GM12878 (cell line): ENCODE measurements around the gene RAPGEF3. TPM values are rescaled to one million over a fixed set of nuclear protein-coding genes. Genes with fewer than 3 reads are reported as not detected.

Experiments used
- BCL11A ChIP-seq: IDR thresholded peaks from 2 replicates; pipeline ENCODE4 v1.6.1; 2011; ENCODE audit warnings: low read depth, low read length
- BRCA1 ChIP-seq: IDR thresholded peaks from 2 replicates; pipeline ENCODE4 v1.6.1; 2011; ENCODE audit warnings: low read depth, low read length, improper control_type of control experiment
- CHD2 ChIP-seq: IDR thresholded peaks from 2 replicates; pipeline ENCODE4 v1.6.1; 2011; ENCODE audit warnings: low read depth, low read length, improper control_type of control experiment, borderline replicate concordance
- ESRRA ChIP-seq: IDR thresholded peaks from 2 replicates; pipeline ENCODE4 v1.6.1; 2012; ENCODE audit warnings: mild to moderate bottlenecking, low read length, improper control_type of control experiment
- MTA2 ChIP-seq: fragments of 450-650 bp; IDR thresholded peaks from 2 replicates; pipeline ENCODE4 v1.6.1; 2016; ENCODE audit warnings: low read depth, mild to moderate bottlenecking, moderate library complexity
- MYB ChIP-seq: fragments of 150-350 bp; IDR thresholded peaks from 2 replicates; pipeline ENCODE4 v1.6.1; 2014; ENCODE audit warnings: mild to moderate bottlenecking, low read depth, low read length, borderline replicate concordance
- NR2C2 ChIP-seq: IDR thresholded peaks from 2 replicates; pipeline ENCODE4 v1.6.1; 2011; ENCODE audit warnings: borderline replicate concordance, low read depth; ENCODE audit not compliant: control insufficient read depth, insufficient read length
- PAX5 ChIP-seq: IDR thresholded peaks from 2 replicates; pipeline ENCODE4 v1.6.1; 2011; ENCODE audit warnings: low read depth, low read length, borderline replicate concordance
- PML ChIP-seq: IDR thresholded peaks from 2 replicates; pipeline ENCODE4 v1.6.1; 2012; ENCODE audit warnings: low read length, inconsistent platforms
- SIX5 ChIP-seq: IDR thresholded peaks from 2 replicates; pipeline ENCODE4 v1.6.1; 2011; ENCODE audit warnings: mild to moderate bottlenecking, low read depth, low read length, moderate library complexity; ENCODE audit not compliant: severe bottlenecking
- ZBED1 ChIP-seq: IDR thresholded peaks from 2 replicates; pipeline ENCODE4 v1.6.1; 2016; ENCODE audit warnings: borderline replicate concordance
- polyA plus RNA-seq, 11 experiments: library from polyadenylated mRNA; depleted of rRNA in 4 of 11; unstranded in 6 of 11; stranded (reverse) in 5 of 11; fragments of >200 nt; fragmentation: Nextera tagmentation in 4 of 11; fragmentation: Illumina TruSeq in 1 of 11; extraction: Ambion mirVana in 4 of 11; extraction: Trizol in 1 of 11; gene quantifications; 1 replicate in 1 of 11; 2 replicates in 10 of 11; pipeline versions ENCODE4 v1.2.1 to v1.2.3, GENCODE V29; 2011 to 2016; ENCODE audit warnings: inconsistent platforms in 2 of 11, missing spikeins in 2 of 11, low read depth in 1 of 11
- total RNA-seq, 4 experiments: library from RNA; depleted of rRNA in 3 of 4; stranded (reverse); fragments of >200 nt in 3 of 4; fragmentation: Illumina TruSeq in 1 of 4; extraction: Trizol in 1 of 4; gene quantifications; 2 replicates each; pipeline versions ENCODE4 v1.2.1 to v1.2.3, GENCODE V29; 2013 to 2021
- TF ChIP-seq, protein P1 (sequence below): fragments of 450-650 bp; IDR thresholded peaks from 2 replicates; pipeline ENCODE4 v1.6.1; 2018; ENCODE audit warnings: mild to moderate bottlenecking, low read depth, moderate library complexity; ENCODE audit not compliant: partially characterized antibody
- TF ChIP-seq, protein P2 (sequence below): fragments of 450-650 bp; formaldehyde crosslinking; IDR thresholded peaks from 2 replicates; pipeline ENCODE4 v1.5.0; 2022; ENCODE audit warnings: mild to moderate bottlenecking, missing genetic modification characterization
- TF ChIP-seq, protein P3 (sequence below): fragments of 450-650 bp; IDR thresholded peaks from 2 replicates; pipeline ENCODE4 v1.6.1; 2017; ENCODE audit warnings: mild to moderate bottlenecking
- TF ChIP-seq, protein P4 (sequence below): fragments of 450-650 bp; IDR thresholded peaks from 2 replicates; pipeline ENCODE4 v1.6.1; 2017; ENCODE audit warnings: low read depth, mild to moderate bottlenecking, moderate library complexity
- TF ChIP-seq, protein P5 (sequence below): fragments of 450-650 bp; IDR thresholded peaks from 2 replicates; pipeline ENCODE4 v1.6.1; 2017; ENCODE audit warnings: antibody characterized with exemption, mild to moderate bottlenecking, moderate library complexity

RAPGEF3 gene
- total and polyA plus RNA-seq, 10 of the 15 experiments (the other 5 are each of a cell fraction or from before 2014, with no cell fraction given) = 0.02 to 0.92 (median 0.31) TPM; not detected in 2

DNA sequence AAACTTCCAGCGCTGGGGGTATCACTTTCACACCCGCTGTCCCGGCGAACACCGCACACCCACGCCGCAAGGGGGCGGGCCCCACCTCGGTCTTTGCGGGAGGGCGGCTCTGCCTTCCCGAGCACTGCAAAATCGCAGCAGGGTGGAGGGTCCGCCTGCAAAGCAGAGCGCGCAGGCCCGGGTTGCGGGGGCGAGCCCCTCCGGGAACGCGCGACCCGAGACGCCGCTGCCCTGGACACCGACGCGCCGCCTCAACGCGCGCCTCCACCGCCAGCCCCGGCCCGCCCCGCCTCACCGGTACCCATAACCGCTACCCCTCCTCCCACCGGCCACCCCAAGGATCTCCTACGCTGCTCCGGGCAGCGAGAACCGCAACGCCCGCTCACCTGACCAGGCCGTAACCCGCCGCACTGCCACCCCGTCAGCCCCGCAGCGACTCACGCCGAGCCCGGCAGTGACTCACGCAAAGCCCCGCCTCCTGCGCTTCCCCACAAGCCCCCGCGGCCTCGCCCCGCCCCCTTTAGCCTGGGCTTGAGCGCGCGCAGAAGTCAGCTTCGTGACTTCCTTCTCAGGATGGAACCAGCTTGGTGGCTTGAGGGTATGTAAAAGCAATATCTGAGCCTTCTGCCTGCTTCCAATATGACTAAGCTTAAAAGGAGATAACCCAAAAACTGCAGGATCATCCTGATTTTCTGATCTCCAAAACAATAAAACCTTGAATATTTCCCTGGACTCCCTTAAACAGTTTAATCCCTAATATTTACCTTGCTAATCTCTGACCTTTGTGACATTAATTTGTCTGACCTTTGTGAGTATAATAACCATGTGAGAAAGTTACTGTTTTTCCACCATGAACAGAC lies 52.9 kb downstream of the RAPGEF3 start, which contains the start of gene RPAP3 (continued):
- no peak for TF ChIP-seq PAX5
- no peak for TF ChIP-seq SIX5
- TF ChIP-seq PML = peak; percentile 92
- TF ChIP-seq, protein P1, sequence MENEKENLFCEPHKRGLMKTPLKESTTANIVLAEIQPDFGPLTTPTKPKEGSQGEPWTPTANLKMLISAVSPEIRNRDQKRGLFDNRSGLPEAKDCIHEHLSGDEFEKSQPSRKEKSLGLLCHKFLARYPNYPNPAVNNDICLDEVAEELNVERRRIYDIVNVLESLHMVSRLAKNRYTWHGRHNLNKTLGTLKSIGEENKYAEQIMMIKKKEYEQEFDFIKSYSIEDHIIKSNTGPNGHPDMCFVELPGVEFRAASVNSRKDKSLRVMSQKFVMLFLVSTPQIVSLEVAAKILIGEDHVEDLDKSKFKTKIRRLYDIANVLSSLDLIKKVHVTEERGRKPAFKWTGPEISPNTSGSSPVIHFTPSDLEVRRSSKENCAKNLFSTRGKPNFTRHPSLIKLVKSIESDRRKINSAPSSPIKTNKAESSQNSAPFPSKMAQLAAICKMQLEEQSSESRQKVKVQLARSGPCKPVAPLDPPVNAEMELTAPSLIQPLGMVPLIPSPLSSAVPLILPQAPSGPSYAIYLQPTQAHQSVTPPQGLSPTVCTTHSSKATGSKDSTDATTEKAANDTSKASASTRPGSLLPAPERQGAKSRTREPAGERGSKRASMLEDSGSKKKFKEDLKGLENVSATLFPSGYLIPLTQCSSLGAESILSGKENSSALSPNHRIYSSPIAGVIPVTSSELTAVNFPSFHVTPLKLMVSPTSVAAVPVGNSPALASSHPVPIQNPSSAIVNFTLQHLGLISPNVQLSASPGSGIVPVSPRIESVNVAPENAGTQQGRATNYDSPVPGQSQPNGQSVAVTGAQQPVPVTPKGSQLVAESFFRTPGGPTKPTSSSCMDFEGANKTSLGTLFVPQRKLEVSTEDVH = no peak
- TF ChIP-seq, protein P2, sequence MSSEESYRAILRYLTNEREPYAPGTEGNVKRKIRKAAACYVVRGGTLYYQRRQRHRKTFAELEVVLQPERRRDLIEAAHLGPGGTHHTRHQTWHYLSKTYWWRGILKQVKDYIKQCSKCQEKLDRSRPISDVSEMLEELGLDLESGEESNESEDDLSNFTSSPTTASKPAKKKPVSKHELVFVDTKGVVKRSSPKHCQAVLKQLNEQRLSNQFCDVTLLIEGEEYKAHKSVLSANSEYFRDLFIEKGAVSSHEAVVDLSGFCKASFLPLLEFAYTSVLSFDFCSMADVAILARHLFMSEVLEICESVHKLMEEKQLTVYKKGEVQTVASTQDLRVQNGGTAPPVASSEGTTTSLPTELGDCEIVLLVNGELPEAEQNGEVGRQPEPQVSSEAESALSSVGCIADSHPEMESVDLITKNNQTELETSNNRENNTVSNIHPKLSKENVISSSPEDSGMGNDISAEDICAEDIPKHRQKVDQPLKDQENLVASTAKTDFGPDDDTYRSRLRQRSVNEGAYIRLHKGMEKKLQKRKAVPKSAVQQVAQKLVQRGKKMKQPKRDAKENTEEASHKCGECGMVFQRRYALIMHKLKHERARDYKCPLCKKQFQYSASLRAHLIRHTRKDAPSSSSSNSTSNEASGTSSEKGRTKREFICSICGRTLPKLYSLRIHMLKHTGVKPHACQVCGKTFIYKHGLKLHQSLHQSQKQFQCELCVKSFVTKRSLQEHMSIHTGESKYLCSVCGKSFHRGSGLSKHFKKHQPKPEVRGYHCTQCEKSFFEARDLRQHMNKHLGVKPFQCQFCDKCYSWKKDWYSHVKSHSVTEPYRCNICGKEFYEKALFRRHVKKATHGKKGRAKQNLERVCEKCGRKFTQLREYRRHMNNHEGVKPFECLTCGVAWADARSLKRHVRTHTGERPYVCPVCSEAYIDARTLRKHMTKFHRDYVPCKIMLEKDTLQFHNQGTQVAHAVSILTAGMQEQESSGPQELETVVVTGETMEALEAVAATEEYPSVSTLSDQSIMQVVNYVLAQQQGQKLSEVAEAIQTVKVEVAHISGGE (CRISPR knock-in tag) = no peak
- TF ChIP-seq, protein P3, sequence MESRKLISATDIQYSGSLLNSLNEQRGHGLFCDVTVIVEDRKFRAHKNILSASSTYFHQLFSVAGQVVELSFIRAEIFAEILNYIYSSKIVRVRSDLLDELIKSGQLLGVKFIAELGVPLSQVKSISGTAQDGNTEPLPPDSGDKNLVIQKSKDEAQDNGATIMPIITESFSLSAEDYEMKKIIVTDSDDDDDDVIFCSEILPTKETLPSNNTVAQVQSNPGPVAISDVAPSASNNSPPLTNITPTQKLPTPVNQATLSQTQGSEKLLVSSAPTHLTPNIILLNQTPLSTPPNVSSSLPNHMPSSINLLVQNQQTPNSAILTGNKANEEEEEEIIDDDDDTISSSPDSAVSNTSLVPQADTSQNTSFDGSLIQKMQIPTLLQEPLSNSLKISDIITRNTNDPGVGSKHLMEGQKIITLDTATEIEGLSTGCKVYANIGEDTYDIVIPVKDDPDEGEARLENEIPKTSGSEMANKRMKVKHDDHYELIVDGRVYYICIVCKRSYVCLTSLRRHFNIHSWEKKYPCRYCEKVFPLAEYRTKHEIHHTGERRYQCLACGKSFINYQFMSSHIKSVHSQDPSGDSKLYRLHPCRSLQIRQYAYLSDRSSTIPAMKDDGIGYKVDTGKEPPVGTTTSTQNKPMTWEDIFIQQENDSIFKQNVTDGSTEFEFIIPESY = no peak
- TF ChIP-seq BCL11A = no peak
- TF ChIP-seq, protein P4, sequence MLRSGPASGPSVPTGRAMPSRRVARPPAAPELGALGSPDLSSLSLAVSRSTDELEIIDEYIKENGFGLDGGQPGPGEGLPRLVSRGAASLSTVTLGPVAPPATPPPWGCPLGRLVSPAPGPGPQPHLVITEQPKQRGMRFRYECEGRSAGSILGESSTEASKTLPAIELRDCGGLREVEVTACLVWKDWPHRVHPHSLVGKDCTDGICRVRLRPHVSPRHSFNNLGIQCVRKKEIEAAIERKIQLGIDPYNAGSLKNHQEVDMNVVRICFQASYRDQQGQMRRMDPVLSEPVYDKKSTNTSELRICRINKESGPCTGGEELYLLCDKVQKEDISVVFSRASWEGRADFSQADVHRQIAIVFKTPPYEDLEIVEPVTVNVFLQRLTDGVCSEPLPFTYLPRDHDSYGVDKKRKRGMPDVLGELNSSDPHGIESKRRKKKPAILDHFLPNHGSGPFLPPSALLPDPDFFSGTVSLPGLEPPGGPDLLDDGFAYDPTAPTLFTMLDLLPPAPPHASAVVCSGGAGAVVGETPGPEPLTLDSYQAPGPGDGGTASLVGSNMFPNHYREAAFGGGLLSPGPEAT = no peak
- TF ChIP-seq CHD2 = no peak
- TF ChIP-seq ZBED1 = no peak
- TF ChIP-seq NR2C2 = no peak
- TF ChIP-seq MYB = no peak
- no peak for TF ChIP-seq BRCA1
- TF ChIP-seq MTA2 = no peak
- no peak for TF ChIP-seq ESRRA
- TF ChIP-seq, protein P5, sequence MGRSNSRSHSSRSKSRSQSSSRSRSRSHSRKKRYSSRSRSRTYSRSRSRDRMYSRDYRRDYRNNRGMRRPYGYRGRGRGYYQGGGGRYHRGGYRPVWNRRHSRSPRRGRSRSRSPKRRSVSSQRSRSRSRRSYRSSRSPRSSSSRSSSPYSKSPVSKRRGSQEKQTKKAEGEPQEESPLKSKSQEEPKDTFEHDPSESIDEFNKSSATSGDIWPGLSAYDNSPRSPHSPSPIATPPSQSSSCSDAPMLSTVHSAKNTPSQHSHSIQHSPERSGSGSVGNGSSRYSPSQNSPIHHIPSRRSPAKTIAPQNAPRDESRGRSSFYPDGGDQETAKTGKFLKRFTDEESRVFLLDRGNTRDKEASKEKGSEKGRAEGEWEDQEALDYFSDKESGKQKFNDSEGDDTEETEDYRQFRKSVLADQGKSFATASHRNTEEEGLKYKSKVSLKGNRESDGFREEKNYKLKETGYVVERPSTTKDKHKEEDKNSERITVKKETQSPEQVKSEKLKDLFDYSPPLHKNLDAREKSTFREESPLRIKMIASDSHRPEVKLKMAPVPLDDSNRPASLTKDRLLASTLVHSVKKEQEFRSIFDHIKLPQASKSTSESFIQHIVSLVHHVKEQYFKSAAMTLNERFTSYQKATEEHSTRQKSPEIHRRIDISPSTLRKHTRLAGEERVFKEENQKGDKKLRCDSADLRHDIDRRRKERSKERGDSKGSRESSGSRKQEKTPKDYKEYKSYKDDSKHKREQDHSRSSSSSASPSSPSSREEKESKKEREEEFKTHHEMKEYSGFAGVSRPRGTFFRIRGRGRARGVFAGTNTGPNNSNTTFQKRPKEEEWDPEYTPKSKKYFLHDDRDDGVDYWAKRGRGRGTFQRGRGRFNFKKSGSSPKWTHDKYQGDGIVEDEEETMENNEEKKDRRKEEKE = no peak
